Gastroesophageal sphincter (tissue), 3 donors: Measurements from ENCODE around the gene DDX10.

Experiments used
- EP300 ChIP-seq: sonication (generic); formaldehyde crosslinking; IDR thresholded peaks from one replicate; pipeline ENCODE4 v1.6.1; 2017; ENCODE audit warnings: antibody characterized with exemption, mild to moderate bottlenecking
- POLR2A ChIP-seq, 2 donors: fragments of 450-650 bp; IDR thresholded peaks; one replicate each; pipeline ENCODE4 v1.6.1; 2017; ENCODE audit warnings: antibody characterized with exemption in 2 of 2, mild to moderate bottlenecking in 2 of 2, moderate library complexity in 1 of 2
- POLR2AphosphoS5 ChIP-seq: sonication (generic); formaldehyde crosslinking; IDR thresholded peaks from one replicate; pipeline ENCODE4 v1.6.1; 2017; ENCODE audit warnings: antibody characterized with exemption
- TF ChIP-seq, protein P1 (sequence below), 4 experiments: fragments of 200-600 bp in 2 of 4; fragments of 450-650 bp in 2 of 4; sonication (generic) in 1 of 4; IDR thresholded peaks; one replicate each; pipeline ENCODE4 v1.5.1; 2017 to 2019; ENCODE audit warnings: antibody characterized with exemption in 4 of 4, mild to moderate bottlenecking in 2 of 4, moderate library complexity in 2 of 4

DNA sequence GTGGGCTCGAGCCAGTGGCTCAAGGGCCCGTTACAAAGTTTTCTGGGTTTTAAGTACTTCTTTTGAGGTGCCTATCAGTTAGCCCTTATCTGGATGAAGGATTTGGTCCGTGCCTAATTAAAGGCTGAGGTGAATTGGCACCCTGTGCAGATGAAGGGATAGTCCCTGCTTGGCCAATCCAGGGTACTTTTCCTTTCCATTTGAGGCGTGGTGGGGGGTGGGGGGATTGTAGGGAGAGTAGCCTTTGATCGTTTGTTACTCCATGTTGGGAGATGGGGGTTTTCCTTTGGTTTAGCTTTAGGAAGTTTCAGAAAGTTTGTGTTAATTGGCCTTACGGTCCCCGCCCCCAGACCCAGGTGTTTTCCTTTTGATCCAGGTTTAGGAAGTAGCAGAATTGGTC, 170.8 kb downstream of the DDX10 start:
- TF ChIP-seq, protein P1, sequence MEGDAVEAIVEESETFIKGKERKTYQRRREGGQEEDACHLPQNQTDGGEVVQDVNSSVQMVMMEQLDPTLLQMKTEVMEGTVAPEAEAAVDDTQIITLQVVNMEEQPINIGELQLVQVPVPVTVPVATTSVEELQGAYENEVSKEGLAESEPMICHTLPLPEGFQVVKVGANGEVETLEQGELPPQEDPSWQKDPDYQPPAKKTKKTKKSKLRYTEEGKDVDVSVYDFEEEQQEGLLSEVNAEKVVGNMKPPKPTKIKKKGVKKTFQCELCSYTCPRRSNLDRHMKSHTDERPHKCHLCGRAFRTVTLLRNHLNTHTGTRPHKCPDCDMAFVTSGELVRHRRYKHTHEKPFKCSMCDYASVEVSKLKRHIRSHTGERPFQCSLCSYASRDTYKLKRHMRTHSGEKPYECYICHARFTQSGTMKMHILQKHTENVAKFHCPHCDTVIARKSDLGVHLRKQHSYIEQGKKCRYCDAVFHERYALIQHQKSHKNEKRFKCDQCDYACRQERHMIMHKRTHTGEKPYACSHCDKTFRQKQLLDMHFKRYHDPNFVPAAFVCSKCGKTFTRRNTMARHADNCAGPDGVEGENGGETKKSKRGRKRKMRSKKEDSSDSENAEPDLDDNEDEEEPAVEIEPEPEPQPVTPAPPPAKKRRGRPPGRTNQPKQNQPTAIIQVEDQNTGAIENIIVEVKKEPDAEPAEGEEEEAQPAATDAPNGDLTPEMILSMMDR (IDR thresholded peaks at IDR 0.05), result no peak
- no peak for TF ChIP-seq POLR2A (IDR thresholded peaks at IDR 0.05)
- no peak for TF ChIP-seq EP300
- TF ChIP-seq POLR2AphosphoS5, result no peak
